H1 (cell line): ENCODE data around the gene CDH6. TPM values are rescaled to one million over a fixed set of nuclear protein-coding genes. Genes with fewer than 3 reads are reported as not detected.

ENCODE experiments used
- CTCF ChIA-PET: fragments of 300-600 bp; sonication (Branson Sonifier 250); formaldehyde crosslinking; loops from one replicate; lab custom pipeline; 2021; ENCODE audit not compliant: partially characterized antibody; lab: Charles Lee
- POLR2A ChIA-PET: fragments of 300-600 bp; sonication (Branson Sonifier 250); formaldehyde crosslinking; loops from one replicate; lab custom pipeline; 2021; ENCODE audit warnings: inconsistent platforms; ENCODE audit not compliant: partially characterized antibody; lab: Charles Lee
- DNase-seq, 2 experiments: peaks; one replicate each; pipeline versions ENCODE4 v3.0.0 to v3.0.0-alpha.2; 2010 to 2022; ENCODE audit warnings: low spot score in 2 of 2, low read depth in 1 of 2, mixed read lengths in 1 of 2
- FAIRE-seq: peaks from 2 replicates; lab custom pipeline; 2011; peaks lifted over from hg19 to GRCh38; lab: Jason Lieb, UNC
- H2AFZ ChIP-seq: 2 replicates; pipeline ENCODE4 v1.8.1; 2012; ENCODE audit warnings: low read length, inconsistent platforms
- H2AK5ac ChIP-seq: 2 replicates; pipeline ENCODE4 v1.6.1; 2013; ENCODE audit warnings: low read depth, low read length
- H2BK120ac ChIP-seq: replicated peaks from 2 replicates; pipeline ENCODE3; 2013; ENCODE audit warnings: low read depth, low read length, inconsistent platforms
- H2BK12ac ChIP-seq: 2 replicates; pipeline ENCODE4 v1.6.1; 2013; ENCODE audit warnings: low read depth, low read length
- H2BK15ac ChIP-seq: 2 replicates; pipeline ENCODE4 v1.6.1; 2013; ENCODE audit warnings: low read length
- H2BK20ac ChIP-seq: 2 replicates; pipeline ENCODE4 v1.6.1; 2013; ENCODE audit warnings: low read length
- H2BK5ac ChIP-seq: 2 replicates; pipeline ENCODE4 v1.6.1; 2013; ENCODE audit warnings: low read depth, low read length
- H3K14ac ChIP-seq: 2 replicates; pipeline ENCODE4 v1.6.1; 2013; ENCODE audit warnings: inconsistent platforms; ENCODE audit not compliant: insufficient read length
- H3K18ac ChIP-seq: 2 replicates; pipeline ENCODE4 v1.6.1; 2013; ENCODE audit warnings: low read length; ENCODE audit errors: extremely low read depth
- H3K23ac ChIP-seq: 2 replicates; pipeline ENCODE4 v1.6.1; 2013; ENCODE audit warnings: inconsistent platforms; ENCODE audit not compliant: insufficient read length
- H3K23me2 ChIP-seq: 2 replicates; pipeline ENCODE4 v1.6.1; 2013; ENCODE audit warnings: low read depth, low read length
- H3K27ac ChIP-seq: 2 replicates; pipeline ENCODE4 v1.6.1; 2011; ENCODE audit warnings: low read depth, low read length, inconsistent platforms
- H3K27me3 ChIP-seq, 4 experiments: replicated peaks in 1 of 4; 1 replicate in 1 of 4; 2 replicates in 3 of 4; pipeline versions ENCODE4 v1.6.1 to v1.8.1; 2011 to 2013; ENCODE audit warnings: low read length in 3 of 4, mild to moderate bottlenecking in 3 of 4, inconsistent platforms in 2 of 4, mixed read lengths in 2 of 4, moderate library complexity in 1 of 4; ENCODE audit not compliant: control insufficient read depth in 3 of 4, insufficient read depth in 3 of 4; ENCODE audit errors: extremely low read depth in 1 of 4
- H3K36me3 ChIP-seq, 4 experiments: 2 replicates each; pipeline versions ENCODE4 v1.6.1 to v1.8.1; 2011 to 2013; ENCODE audit warnings: mild to moderate bottlenecking in 4 of 4, low read length in 3 of 4, moderate library complexity in 2 of 4, control low read depth in 1 of 4, inconsistent platforms in 1 of 4; ENCODE audit not compliant: insufficient read depth in 4 of 4, control insufficient read depth in 2 of 4
- H3K4ac ChIP-seq: replicated peaks from 2 replicates; pipeline ENCODE3; 2013; ENCODE audit warnings: low read length, low read depth, mixed read lengths, inconsistent platforms; ENCODE audit not compliant: insufficient read length
- H3K4me1 ChIP-seq, 4 experiments: replicated peaks in 1 of 4; 1 replicate in 1 of 4; 2 replicates in 3 of 4; pipeline versions ENCODE4 v1.6.1 to v1.8.1; 2011 to 2013; ENCODE audit warnings: low read length in 3 of 4, inconsistent platforms in 2 of 4, mixed read lengths in 1 of 4; ENCODE audit not compliant: insufficient read depth in 4 of 4, control insufficient read depth in 3 of 4
- H3K4me2 ChIP-seq, 2 experiments: 2 replicates each; pipeline versions ENCODE4 v1.6.1 to v1.8.1; 2011 to 2013; ENCODE audit warnings: low read depth in 2 of 2, low read length in 2 of 2, control low read depth in 1 of 2, inconsistent platforms in 1 of 2, mild to moderate bottlenecking in 1 of 2; ENCODE audit not compliant: insufficient read depth in 1 of 2
- H3K4me3 ChIP-seq, 4 experiments: fragments of 200-600, 300-600 bp in 1 of 4; sonication (generic), shearing (Covaris generic), sonication (Bioruptor Twin) in 1 of 4; 2 replicates each; pipeline versions ENCODE4 v1.5.1 to v1.8.1; 2011 to 2016; ENCODE audit warnings: low read length in 4 of 4, low read depth in 3 of 4, control low read depth in 2 of 4, inconsistent platforms in 2 of 4, mild to moderate bottlenecking in 2 of 4, mixed read lengths in 1 of 4, moderate library complexity in 1 of 4; ENCODE audit not compliant: insufficient read depth in 2 of 4; ENCODE audit errors: extremely low read depth in 1 of 4
- H3K56ac ChIP-seq: replicated peaks from 2 replicates; pipeline ENCODE3; 2013; ENCODE audit warnings: low read depth, mild to moderate bottlenecking, mixed read lengths, low read length, inconsistent platforms; ENCODE audit not compliant: insufficient read length
- H3K79me1 ChIP-seq: 2 replicates; pipeline ENCODE4 v1.6.1; 2013; ENCODE audit warnings: low read depth, low read length, control low read depth
- H3K79me2 ChIP-seq, 2 experiments: 2 replicates each; pipeline versions ENCODE4 v1.6.1 to v1.8.1; 2012 to 2013; ENCODE audit warnings: low read length in 2 of 2, mild to moderate bottlenecking in 2 of 2, inconsistent platforms in 1 of 2; ENCODE audit not compliant: insufficient read depth in 2 of 2, control insufficient read depth in 1 of 2
- H3K9ac ChIP-seq, 4 experiments: replicated peaks in 1 of 4; 1 replicate in 1 of 4; 2 replicates in 3 of 4; pipeline versions ENCODE4 v1.6.1 to v1.8.1; 2011 to 2013; ENCODE audit warnings: low read depth in 3 of 4, low read length in 3 of 4, control low read depth in 2 of 4, mild to moderate bottlenecking in 2 of 4, moderate library complexity in 2 of 4, inconsistent platforms in 1 of 4; ENCODE audit errors: extremely low read depth in 1 of 4
- H3K9me3 ChIP-seq, 2 experiments: 2 replicates each; pipeline versions ENCODE4 v1.6.1 to v1.8.1; 2012 to 2013; ENCODE audit warnings: mild to moderate bottlenecking in 2 of 2, moderate library complexity in 2 of 2, control low read depth in 1 of 2, inconsistent platforms in 1 of 2, low read depth in 1 of 2, low read length in 1 of 2, mixed read lengths in 1 of 2; ENCODE audit not compliant: insufficient read depth in 2 of 2
- H4K20me1 ChIP-seq, 2 experiments: replicated peaks in 1 of 2; 2 replicates each; pipeline versions ENCODE3 to v1.8.1; 2011 to 2013; ENCODE audit warnings: inconsistent platforms in 2 of 2, low read length in 2 of 2, mild to moderate bottlenecking in 1 of 2; ENCODE audit not compliant: insufficient read depth in 2 of 2, control insufficient read depth in 1 of 2
- H4K5ac ChIP-seq: 2 replicates; pipeline ENCODE4 v1.6.1; 2013; ENCODE audit warnings: low read length, low read depth, mixed read lengths, inconsistent platforms; ENCODE audit not compliant: insufficient read length
- H4K8ac ChIP-seq: 2 replicates; pipeline ENCODE4 v1.8.0; 2013; ENCODE audit warnings: mild to moderate bottlenecking, moderate library complexity, low read length, inconsistent platforms; ENCODE audit not compliant: insufficient read depth; ENCODE audit errors: extremely low read depth
- H4K91ac ChIP-seq: replicated peaks from 2 replicates; pipeline ENCODE3; 2013; ENCODE audit warnings: low read length, mixed read lengths, inconsistent platforms; ENCODE audit not compliant: insufficient read length
- HDAC6 ChIP-seq: IDR thresholded peaks from one replicate; pipeline ENCODE4 v1.7.1; 2012; ENCODE audit warnings: low read depth, mild to moderate bottlenecking, inconsistent platforms, low read length, moderate library complexity
- MAFK ChIP-seq: IDR thresholded peaks from 2 replicates; pipeline ENCODE4 v1.6.1; 2012; ENCODE audit warnings: low read depth, mild to moderate bottlenecking, improper control_type of control experiment, low read length
- POLR2AphosphoS5 ChIP-seq: IDR thresholded peaks from 2 replicates; pipeline ENCODE4 v1.6.1; 2011; ENCODE audit warnings: low read depth, low read length
- SUZ12 ChIP-seq: fragments of 200-600 bp; sonication (generic); IDR thresholded peaks from 2 replicates; pipeline ENCODE4 v1.6.1; 2012; ENCODE audit warnings: mild to moderate bottlenecking, inconsistent platforms, low read length, moderate library complexity, mixed read lengths
- YY1 ChIP-seq: IDR thresholded peaks from 2 replicates; pipeline ENCODE4 v1.6.1; 2011; ENCODE audit warnings: low read depth, mild to moderate bottlenecking, low read length
- polyA plus RNA-seq, 7 experiments: library from polyadenylated mRNA; depleted of rRNA in 3 of 7; stranded (reverse) in 5 of 7; unstranded in 2 of 7; fragments of >200 nt in 5 of 7; fragments of 200-250 nt in 2 of 7; gene quantifications; 1 replicate in 5 of 7; 2 replicates in 1 of 7; 4 replicates in 1 of 7; pipeline versions ENCODE4 v1.2.1 to v1.2.3, GENCODE V29; 2011 to 2013; ENCODE audit warnings: missing spikeins in 2 of 7, mixed read lengths in 2 of 7
- total RNA-seq: library from RNA; stranded (reverse); fragmentation: NEBNext Ultra II Directional; extraction: Animal tissue kit (Norgen Biotek cat#: 25700); gene quantifications from 2 replicates; pipeline ENCODE4 v1.2.1, GENCODE V29; 2021

The CDH6 gene
- total and polyA plus RNA-seq, 2 of the 8 experiments (the other 6 are each of a cell fraction or from before 2014, with no cell fraction given): 1.4 to 1.9 TPM

DNA sequence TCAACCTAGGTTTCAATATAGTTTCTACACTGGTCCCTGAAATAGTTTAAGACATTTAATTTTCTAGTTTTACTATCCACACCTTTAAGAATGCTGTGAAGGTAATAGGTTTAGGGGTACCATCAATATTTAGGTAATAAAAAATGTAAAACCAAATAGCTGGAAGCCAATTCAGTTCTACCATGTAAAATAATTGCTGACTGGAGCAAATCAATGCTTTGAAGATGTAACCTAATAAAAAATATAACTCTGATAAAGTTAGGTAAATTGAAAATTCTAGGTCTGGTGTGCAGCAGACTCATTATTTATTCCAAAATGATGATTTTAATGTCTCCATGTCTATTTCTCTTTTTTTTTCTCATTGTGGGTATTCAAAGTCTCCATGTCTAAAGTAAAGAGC is 21.8 kb downstream of the CDH6 start:
- no peak overlapping the region for H2BK120ac ChIP-seq
- H2AK5ac ChIP-seq: no peak overlapping the region
- no peaks in the 10 kb centered on the region for H3K36me3 ChIP-seq
- no peak overlapping the region for H2BK5ac ChIP-seq
- TF ChIP-seq POLR2AphosphoS5: no peak
- TF ChIP-seq HDAC6: no peak
- no peak for TF ChIP-seq YY1
- TF ChIP-seq MAFK: no peak
- no peak for TF ChIP-seq SUZ12
- TF ChIP-seq, all 59 proteins: peak for 0
- H2BK20ac ChIP-seq: no peak overlapping the region
- no peaks in the 10 kb centered on the region for H3K9me3 ChIP-seq
- H3K79me1 ChIP-seq: no peaks in the 10 kb centered on the region
- H3K4me2 ChIP-seq: no peak overlapping the region
- H3K14ac ChIP-seq: no peak overlapping the region
- no peaks in the 10 kb centered on the region for H3K79me2 ChIP-seq
- H3K4ac ChIP-seq: no peak overlapping the region
- H2BK15ac ChIP-seq: no peak overlapping the region
- no peak overlapping the region for H3K27ac ChIP-seq
- H4K8ac ChIP-seq: no peak overlapping the region
- H3K56ac ChIP-seq: no peak overlapping the region
- H3K23ac ChIP-seq: no peak overlapping the region
- no peak overlapping the region for H3K4me3 ChIP-seq
- no peak overlapping the region for H4K91ac ChIP-seq
- CTCF ChIA-PET: interaction anchor here (0.7 to 1.7 kb wide), 5 partner anchors 17 to 203 kb away, joined by 3 to 4 read pairs (median 3); no protein-coding TSS in a partner anchor
- no peaks in the 10 kb centered on the region for H3K4me1 ChIP-seq
- no peaks in the 10 kb centered on the region; the same call in 1 of the 2 replicates for H3K23me2 ChIP-seq
- H3K9ac ChIP-seq: no peak overlapping the region
- H4K20me1 ChIP-seq: no peaks in the 10 kb centered on the region
- FAIRE-seq (no peak), DNase-seq (no peak)
- H2AFZ ChIP-seq: no peak overlapping the region
- POLR2A ChIA-PET: no interaction called here
- H2BK12ac ChIP-seq: no peak overlapping the region
- H3K18ac ChIP-seq: no peak overlapping the region
- H4K5ac ChIP-seq: no peak overlapping the region
- no peaks in the 10 kb centered on the region for H3K27me3 ChIP-seq
